GM20431 (cell line): Measurements from ENCODE around the gene ZNF213.
"Not testable (repeated sequence)": the region's sequence is repeated elsewhere in the genome, so short reads cannot be mapped to it uniquely, and the experiment has no call there.

Experiments
- in situ Hi-C: fragments of 300-500 bp; cut with MseI, MboI; formaldehyde crosslinking; loops from one replicate; pipeline ENCODE4 v1.15.0; 2020; ENCODE audit warnings: low sequenced_read_pairs; ENCODE audit not compliant: unreplicated experiment

ZNF213 gene

DNA sequence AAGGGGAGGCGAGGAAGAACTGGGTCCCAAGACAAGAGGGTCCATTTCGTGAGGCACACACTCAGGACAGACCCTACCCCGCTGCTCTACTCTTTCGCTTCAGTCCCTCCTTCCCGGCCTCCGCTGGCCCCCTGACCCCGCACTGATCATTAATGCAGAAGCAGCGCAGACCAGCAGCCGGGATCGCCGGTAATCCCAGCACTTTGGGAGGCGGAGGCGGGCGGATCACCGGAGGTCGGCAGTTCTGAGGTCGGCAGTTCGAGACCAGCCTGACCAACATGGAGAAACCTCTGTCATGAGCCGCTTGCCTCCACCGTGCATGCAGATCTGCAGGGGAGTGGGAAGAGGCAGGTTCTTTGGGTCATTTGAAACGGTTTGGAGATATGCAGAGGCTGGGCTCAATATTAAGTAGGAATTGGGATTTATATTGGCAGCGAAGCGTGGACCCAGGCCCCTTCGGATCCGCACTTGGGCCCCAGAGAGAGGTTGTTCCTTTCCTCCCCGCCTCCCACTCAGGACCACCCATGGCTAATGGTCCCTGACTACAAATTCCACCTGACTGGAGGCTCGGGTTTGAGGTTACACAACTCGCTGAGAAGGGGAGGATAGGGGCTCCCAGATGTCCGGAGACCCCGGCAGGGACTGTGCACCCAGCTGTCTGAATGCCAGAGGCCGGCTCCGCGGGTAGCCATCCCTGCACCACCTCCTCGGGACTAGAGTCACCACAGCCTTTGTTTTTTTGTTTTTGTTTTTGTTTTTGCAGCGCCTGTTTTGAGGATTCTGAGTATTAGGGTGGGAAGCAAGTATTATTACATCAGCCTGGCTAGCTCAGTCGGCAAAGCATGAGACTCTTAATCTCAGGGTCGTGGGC lies 29.5 kb downstream of the ZNF213 start:
- in situ Hi-C loops: no loop called here

DNA sequence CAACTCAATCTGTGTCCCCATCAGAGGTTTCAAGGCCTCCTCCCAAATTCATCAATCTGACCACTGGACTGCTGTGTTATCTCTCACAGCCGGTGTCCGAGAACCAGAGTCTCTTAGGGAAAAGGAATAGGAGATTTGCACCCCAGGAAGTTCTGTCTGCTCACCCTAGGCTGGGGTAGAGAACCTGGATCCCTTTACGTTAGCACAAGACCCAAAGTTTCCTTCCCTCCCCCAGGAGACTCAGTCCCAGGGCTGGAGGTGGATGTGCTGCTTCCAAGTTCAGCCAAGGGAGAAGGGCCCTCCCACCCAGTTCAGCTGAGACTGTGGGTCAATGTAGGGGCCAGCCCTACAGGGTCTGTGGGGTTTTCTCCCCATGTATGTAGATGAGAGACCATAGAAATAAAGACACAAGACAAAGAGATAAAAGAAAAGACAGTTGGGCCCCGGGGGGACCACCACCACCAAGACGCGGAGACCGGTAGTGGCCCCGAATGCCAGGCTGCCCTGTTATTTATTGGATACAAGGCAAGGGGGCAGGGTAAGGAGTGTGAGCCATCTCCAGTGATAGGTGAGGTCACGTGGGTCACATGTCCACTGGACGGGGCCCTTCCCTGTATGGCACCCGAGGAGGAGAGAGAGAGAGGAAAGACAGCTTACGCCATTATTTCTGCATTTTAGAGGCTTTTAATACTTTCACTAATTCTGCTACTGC lies 30.4 kb downstream of the ZNF213 start:
- in situ Hi-C loops: no loop called here

DNA sequence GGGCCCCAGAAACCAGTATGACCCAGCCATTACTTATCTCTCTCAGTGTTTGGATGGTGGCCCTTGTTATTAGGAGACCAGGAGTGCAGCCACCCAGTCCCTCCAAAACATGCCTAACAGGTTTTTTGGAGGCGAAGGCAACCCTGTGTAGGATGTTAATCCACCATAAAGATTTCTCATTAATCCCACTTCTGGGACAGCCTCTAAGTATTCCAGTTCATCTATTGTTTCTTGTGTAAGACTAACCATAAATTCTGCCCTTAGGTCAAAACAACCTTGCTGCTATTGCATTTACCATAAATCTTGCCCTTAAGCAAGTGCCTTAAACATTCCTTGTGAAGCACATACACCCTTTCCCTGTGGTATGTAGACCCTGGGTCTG lies 31.7 kb downstream of the ZNF213 start:
- in situ Hi-C loops: no loop called here

DNA sequence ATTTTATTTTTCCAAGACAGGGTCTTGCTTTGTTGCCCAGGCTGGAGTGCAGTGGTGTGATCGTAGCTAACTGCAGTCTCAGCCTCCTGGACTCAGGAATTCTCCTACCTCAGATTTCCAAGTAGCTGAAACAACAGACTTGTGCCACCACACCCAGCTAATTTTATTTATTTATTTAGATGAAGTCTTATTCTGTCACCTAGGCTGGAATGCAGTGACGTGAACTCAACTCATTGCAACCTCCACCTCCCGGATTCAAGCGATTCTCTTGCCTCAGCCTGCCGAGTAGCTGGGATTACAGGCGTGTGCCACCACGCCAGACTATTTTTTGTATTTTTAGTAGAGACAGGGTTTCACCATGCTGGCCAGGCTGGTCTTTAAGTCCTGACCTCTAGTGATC lies 33.9 kb downstream of the ZNF213 start:
- in situ Hi-C loops: not testable (repeated sequence)

DNA sequence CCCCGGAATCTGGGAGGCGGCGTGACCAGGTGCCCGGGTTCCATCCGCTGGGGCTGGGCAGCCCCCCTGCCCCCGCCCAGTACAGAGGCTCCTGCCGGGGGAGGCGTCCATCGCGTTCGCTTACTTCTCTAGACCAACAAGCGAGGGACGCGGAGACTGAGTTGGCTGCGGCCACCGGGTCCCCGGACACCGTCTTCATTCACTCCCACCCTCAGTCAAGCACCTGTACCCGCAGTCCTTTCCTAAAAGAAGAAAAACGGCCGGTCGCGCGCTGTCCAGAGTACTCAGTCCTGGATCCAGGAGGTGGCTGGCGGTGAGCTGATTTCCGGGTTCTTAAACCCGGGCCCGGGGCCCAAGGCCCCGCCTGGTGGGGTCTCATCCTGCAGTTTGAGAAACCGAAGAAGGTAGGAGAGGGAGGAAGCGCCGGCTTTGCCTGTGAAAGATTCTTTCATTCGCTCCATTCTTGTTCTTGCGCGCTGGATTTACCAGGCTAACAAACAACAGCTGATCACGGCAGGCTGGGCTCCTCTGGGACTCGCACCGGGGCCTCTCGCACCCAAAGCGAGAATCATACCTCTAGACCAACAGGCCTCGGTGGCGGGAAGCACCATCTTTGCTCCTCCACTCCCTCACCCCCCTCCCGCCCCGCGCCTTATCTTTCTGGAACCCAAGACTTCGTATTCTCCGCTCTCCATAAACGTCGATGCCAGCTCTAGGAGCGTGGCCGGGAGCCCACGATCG lies 35.8 kb downstream of the ZNF213 start:
- in situ Hi-C loops: no loop called here

DNA sequence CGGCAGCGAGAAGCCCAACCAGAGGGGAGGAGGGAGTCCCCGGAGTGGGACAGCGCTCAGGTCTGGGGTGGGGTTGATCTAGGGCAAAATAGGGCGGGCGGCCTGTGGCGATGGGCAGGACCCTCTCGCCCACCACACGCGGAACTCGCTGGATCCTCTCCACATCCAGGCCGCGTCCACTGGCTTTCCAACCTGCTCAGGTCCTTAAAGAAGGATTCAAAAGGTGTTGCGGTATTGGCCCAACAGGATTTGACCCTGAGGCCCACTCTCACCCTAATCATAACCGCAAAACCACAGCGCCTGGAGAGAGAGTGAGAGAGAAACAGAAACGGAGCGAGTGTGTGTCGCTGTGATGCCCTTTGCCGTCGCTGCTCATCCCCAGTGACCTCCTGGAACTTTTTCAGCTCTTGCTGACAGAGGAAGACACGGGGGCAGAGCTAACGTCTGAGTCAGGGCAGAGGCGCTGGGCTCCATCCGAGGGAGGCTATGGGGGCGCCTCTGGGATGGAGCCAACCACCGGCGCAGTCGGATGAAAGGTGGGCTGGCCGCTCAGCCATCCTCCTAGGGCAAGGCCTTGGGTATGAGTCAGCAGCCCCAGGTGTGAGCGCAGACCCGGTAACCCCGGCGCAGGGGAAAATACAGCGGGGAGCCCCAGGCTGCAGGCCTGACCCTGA lies 36.5 kb downstream of the ZNF213 start:
- in situ Hi-C loops: no loop called here

DNA sequence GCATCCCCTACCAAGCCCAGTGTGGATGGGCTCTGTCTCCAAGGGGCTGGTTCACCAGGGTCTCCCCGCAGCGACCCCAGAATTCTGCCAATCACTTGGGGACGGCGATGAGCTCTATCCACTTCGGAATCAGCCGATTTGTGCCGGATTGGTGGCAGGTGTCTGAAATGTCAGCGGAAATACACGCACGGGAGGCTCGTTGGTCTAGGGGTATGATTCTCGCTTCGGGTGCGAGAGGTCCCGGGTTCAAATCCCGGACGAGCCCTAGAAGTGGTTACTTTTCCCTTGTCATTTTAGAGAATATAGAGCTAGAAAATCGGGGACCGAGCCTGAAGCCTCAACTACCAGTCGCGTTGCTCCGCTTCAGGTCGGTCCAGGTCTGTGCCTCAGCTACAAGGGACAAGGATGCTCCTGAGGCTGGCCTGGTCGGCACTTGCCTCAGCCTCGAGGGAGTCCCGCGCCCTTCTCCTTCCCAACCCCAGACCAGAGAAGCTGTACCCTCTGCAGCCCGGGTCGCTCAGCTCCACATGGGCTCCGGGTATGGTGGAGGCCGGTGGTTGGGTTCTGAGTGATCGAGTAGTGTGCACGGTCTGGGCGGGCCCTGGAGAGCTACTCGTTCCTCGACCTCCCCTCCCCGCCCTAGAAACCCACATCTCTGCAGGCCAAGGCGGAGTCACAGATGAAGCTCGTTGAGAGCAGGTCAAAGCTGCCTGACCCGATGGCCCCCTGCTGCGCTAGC lies 37.2 kb downstream of the ZNF213 start:
- in situ Hi-C loops: no loop called here

DNA sequence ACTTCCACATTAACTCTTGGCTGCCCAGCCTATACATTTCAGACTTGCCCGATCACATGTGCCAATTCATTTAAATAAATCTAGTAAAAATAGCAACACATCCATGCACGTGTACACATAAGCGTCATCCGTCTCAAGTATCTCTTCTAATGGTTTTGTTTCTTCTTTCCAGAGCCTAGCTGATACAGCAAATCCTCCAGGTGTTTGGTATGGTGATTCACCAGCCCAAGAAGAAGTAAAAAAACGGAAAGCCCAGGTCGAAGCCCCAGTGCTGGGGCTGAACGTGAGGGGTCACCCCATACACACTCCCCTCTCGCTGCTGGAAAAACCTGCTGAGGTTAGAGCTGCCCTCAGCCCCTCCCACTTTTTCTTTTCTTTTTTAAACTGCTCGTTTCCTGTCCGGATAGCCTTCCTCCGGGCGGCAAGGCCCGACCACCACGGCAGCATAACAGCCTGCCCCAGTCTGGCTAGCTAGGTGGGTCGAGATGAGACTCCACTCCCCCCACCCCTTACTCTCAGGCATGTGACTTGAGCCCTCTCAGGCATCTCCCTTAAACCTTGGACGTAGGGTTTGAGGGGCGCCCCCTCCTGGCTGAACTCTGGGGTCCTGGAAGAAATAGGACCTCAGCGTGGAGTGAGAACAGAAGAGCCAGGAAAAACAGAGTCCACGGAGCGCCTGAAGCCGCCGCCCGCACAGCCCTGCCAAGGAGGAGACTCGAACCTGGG lies 39.2 kb downstream of the ZNF213 start:
- in situ Hi-C loops: no loop called here

DNA sequence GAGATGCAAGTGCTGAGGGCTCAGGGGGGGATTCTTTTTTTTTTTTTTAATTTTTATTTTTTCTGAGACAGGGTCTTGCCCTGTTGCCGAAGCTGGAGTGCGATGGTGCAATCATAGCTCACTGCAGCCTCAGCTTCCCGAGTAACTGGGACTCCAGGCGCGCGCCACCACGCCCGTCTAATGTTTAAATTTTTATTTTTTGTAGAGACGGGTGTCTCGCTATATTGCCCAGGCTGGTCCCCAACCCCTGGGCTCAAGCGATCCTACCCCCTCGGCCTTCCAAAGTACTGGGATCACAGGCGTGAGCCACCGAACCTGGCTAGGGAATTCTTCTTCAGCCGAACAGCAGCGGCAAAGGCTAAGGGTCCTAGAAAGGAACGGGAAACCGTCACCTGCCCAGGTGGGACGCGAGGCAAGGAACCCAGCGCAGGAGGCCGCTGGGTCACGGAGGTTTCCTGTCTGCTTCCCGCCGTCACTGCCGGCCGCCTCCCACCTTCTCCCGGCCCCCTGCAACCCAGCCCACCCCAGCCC lies 39.9 kb downstream of the ZNF213 start:
- in situ Hi-C loops: no loop called here

DNA sequence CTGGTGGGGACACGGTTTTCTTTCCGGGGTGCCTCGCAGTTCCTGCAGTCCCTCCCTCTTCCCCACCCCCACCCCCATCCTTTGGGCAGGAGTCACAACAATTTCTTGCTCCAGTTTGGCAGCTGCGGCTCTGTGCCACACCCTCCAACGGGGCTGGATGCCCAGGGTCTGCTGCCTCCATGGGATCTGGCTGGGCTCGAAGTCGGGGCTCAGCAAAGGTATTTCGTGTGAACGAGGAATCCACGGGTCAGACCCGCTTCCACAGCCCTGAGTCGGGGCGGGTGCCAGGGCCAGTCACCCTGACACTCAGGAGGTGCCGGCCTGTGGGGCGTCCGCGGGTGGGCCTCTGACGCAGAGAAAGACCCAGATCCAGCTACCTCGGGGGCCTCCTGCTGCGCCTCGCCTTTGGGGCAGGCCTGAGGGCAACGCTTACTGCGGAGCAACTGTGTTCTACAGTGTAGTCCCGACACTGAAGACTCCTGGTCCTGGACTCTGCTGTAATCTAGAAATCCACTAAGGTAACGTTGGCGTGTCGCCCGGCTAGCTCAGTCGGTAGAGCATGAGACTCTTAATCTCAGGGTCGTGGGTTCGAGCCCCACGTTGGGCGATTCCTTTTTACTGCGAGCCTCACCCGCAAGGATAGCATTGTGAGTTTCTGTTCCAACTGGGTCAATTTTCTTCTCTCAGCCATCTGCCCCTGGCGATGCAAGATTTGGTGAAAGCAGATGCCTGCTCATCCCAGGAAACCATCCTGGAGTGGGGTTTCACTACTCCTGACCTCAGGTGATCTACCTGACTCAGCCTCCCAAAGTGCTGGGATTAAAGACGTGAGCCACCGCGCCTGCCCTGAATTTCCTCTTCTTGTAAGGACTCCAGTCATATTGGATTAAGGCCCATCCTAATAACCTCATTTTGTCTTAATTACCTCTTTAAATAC lies 40.6 kb downstream of the ZNF213 start:
- in situ Hi-C loops: no loop called here

DNA sequence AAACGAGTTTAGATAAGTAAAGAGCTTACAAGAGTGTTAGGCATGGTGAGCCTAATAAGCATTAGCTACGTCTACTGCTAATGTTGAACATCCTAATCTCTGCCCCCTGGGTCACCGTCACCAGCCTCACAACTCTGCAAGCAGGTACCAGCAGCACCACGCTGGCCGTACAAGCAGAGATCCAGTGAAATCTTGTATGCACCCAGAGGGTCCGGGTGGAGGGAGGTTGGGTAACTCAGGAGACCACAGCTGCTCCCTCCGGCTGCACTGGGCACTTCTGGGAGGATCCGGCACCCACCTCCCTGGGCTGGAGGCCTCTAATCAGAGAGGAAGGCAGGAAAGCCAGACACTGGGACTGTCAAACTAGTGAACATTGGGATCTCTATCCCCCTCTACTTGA lies 44.8 kb downstream of the ZNF213 start:
- in situ Hi-C loops: no loop called here

DNA sequence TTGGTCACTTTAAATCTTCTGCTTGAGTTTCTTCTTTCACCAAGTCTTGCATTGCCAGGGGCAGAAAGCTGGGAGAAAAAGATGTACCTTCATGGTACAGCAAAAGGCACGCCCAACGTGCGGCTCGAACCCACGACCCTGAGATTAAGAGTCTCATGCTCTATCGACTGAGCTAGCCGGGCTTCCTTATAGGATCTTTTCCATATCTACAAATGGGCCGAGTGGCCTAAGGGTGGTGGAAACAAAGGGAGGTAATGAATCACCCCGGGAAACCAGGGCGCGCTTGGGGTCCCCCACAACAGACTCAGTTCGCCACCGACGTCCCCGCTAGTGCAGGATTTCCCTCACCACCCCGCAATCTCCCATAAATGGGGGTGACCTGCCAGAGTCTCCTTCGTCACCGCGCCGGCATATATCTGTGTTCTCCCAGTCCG lies 45.6 kb downstream of the ZNF213 start:
- in situ Hi-C loops: no loop called here

DNA sequence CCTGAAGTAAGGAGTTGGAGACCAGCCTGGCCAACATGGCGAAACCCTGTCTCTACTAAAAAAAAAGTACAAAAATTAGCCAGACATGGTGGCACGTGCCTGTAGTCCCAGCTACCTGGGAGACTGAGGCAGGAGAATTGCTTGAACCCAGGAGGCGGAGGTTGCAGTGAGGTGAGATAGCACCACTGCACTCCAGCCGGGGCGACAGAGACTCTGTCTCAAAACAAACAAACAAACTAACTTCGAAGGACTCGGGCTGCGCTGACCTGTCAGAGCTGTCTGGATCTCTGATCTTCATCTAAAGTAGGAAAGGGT lies 47.4 kb downstream of the ZNF213 start:
- in situ Hi-C loops: not testable (repeated sequence)

DNA sequence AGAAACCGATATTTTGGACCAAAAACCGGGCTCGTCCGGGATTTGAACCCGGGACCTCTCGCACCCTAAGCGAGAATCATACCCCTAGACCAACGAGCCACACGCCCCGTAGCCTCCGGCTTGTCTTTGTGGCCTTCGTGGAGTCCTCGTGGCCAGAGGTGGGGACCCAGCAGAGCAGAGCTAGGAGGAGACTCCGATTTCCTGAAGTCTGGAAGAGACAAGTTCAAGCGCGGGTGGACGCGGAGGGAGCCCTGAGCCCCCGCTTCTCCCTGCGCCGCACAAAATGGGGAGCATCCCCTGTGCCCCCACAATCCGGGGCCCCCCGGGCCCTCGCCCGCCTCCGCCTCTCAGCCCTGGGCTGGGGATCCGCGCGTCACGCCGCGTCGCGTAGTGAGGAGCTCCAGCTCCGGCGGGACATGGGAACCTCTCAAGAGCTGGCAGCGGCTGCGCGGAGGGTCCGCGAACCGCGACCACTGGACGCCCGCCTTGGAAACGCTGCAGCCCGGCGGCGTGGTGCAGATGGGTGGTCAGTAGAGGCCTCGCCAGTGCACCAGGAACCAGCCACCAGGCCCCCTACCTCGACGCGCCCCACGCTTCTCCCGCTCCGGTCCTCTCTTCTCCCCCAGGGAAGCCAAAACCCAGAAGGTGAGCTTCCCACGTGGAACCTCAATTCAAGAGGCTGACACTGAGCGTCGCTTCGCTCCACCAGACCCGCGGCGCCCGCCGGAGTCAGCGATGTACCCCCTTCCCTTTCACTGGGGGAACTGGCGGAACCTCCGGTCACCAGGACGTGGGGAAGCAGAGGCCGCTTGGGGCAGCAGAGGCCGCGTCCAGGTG lies 48.0 kb downstream of the ZNF213 start:
- in situ Hi-C loops: no loop called here

DNA sequence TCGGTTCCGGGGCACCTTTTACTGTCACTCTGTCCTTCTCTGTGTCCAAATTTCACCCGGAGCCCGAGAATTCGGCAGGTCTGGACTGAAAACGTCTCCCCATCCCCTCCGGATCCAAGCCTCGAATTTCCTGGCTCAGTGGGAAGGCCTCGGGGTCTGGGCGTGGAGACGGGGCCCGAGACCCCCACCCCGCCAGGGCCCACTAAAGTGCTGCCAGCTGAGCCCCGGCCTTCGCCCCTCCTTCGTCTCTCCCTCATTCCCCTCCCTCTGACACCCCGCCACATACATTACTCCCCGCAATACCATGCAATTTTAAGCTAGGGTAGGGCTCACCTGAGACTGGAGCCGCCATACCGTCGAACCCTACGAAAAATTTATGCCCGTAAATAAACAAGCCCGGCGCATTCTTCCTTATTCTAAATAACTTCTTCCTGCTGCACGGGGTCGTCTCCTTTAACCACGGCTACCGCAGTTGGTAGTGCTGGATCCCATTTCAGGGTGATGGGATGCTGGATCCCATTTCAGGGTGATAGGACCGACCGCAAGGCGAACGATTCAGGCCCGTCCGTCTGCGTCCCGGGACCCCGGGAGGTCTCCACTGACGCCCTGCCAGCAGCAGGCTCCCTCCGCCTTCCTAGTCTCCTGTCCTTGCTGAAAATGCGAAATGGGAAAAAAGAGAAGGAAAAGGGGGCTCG lies 48.8 kb downstream of the ZNF213 start:
- in situ Hi-C loops: no loop called here

DNA sequence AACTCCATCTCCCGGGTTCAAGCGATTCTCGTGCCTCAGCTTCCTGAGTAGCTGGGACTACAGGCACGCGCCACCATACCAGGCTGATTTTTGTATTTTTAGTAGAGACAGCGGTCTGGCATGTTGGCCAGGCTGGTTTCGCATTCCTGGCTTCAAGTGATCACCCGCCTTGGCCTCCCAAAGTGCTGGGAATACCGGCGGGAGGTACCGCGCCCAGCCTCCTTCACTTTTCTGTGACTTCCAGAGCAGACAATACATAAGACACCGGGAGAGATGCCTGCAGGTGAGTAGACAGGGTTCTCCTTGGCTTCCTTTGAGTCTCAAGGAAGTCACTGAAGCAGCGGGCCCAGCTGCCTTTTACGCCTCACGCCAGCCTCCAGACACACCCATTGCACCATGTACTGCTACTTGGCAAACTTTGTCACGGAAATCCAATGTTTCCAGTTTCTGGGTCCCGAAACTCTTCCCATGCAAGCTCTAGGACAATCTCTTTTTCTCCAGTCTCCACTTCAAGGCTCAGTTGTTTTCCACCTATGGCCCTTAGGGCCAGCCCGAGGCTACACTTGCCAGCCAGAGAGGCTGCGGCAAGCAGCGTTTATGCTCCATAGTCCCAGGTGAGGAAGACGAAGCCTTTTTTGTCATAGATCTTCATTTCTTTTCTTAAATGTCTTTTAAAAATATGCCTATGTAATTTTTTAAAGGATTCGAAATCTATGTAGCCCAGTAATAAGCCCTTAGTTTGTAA lies 52.3 kb downstream of the ZNF213 start:
- in situ Hi-C loops: no loop called here
